Stomach (tissue), 9 donors: ENCODE results near the gene PSMA1. TPM values are rescaled to one million over a fixed set of nuclear protein-coding genes. Genes with fewer than 3 reads are reported as not detected.
A peak's percentile ranks its signal among the peaks of the same experiment; 100 is the strongest.

ENCODE experiments used
- DNase-seq, 2 donors: peaks; one replicate each; pipeline versions ENCODE4 v3.0.0 to v3.0.0-alpha.2; 2013 to 2019
- H3K27ac ChIP-seq, 5 donors: fragments of 200-600 bp in 4 of 5; sonication (generic) in 4 of 5; one replicate each; pipeline ENCODE4 v1.5.1; 2013 to 2019; ENCODE audit warnings: mild to moderate bottlenecking in 1 of 5, moderate library complexity in 1 of 5
- H3K27me3 ChIP-seq, 3 donors: fragments of 200-600 bp; sonication (generic); one replicate each; pipeline ENCODE4 v1.5.1; 2017 to 2019; ENCODE audit warnings: mixed run types in 1 of 3
- H3K36me3 ChIP-seq, 4 donors: fragments of 200-600 bp; sonication (generic); 1 replicate in 3 of 4; 2 replicates in 1 of 4; pipeline ENCODE4 v1.5.1; 2016 to 2019
- H3K4me1 ChIP-seq, 4 donors: fragments of 200-600 bp; sonication (generic); one replicate each; pipeline ENCODE4 v1.5.1; 2016 to 2019
- H3K4me3 ChIP-seq, 4 donors: fragments of 200-600 bp; sonication (generic) in 3 of 4; one replicate each; pipeline ENCODE4 v1.5.1; 2016 to 2019; ENCODE audit warnings: mild to moderate bottlenecking in 1 of 4
- H3K9me3 ChIP-seq, 4 donors: fragments of 200-600 bp; sonication (generic); one replicate each; pipeline ENCODE4 v1.5.1; 2016 to 2019
- CTCF ChIP-seq, 7 experiments: fragments of 450-650 bp in 4 of 7; fragments of 200-600 bp in 3 of 7; sonication (generic) in 3 of 7; IDR thresholded peaks; one replicate each; pipeline ENCODE4 v1.5.1; 2016 to 2019; ENCODE audit warnings: antibody characterized with exemption in 7 of 7, control low read depth in 2 of 7, mild to moderate bottlenecking in 1 of 7
- EP300 ChIP-seq: sonication (generic); formaldehyde crosslinking; IDR thresholded peaks from one replicate; pipeline ENCODE4 v1.6.1; 2017; ENCODE audit warnings: antibody characterized with exemption
- POLR2A ChIP-seq, 4 donors: fragments of 450-650 bp; IDR thresholded peaks; one replicate each; pipeline ENCODE4 v1.6.1; 2016; ENCODE audit warnings: antibody characterized with exemption in 4 of 4, control low read depth in 2 of 4, mild to moderate bottlenecking in 1 of 4, moderate library complexity in 1 of 4
- POLR2AphosphoS5 ChIP-seq, 3 donors: sonication (generic); formaldehyde crosslinking; IDR thresholded peaks; one replicate each; pipeline ENCODE4 v1.6.1; 2016; ENCODE audit warnings: antibody characterized with exemption in 3 of 3
- WGBS, 5 donors: extraction: QIAGEN DNeasy Blood & Tissue Kit in 3 of 5; methylation state at CpG; one replicate each; pipeline versions ENCODE4 v1.1.5 to v1.1.7; 2013 to 2018; 5-methylcytosine and 5-hydroxymethylcytosine counted together
- intact Hi-C: fragments of 100-400 bp; cut with DNase I; formaldehyde crosslinking; loops from one replicate; pipeline ENCODE4 v1.15.1; 2023; ENCODE audit warnings: low total_unique reads
- polyA plus RNA-seq, 3 donors: library from polyadenylated mRNA; stranded (reverse); fragments of 200-250 nt; gene quantifications; one replicate each; pipeline ENCODE4 v1.2.3, GENCODE V29; 2013
- total RNA-seq, 5 donors: library from RNA; depleted of rRNA; stranded (reverse); fragments of >200 nt; gene quantifications; one replicate each; pipeline versions ENCODE4 v1.1.0 to v1.2.3, GENCODE V29; 2014 to 2016
- donor health status: healthy with polysubstance abuse.
- donor health status: Bipolar disorder and iron deficiency.
- donor health status: healthy.

The PSMA1 gene
- total and polyA plus RNA-seq, 8 donors = 26.8 to 191 (median 114) TPM

- Histone ChIP-seq H3K36me3 (peaks cover 11 to 50% (median 48%) of the 10 kb centered on the region in 4 donors), H3K27ac (peak overlapping the region; percentile 89 to 94 (median 92)), H3K4me3 (peak overlapping the region; percentile 78 to 94 (median 84)), H3K9me3 (no peaks in the 10 kb centered on the region), H3K27me3 (no peaks in the 10 kb centered on the region), H3K4me1 (peaks cover 8 to 54% (median 36%) of the 10 kb centered on the region in 4 donors)
- intact Hi-C loops = no loop called here
- WGBS, 5 donors = 0 to 2% (median 0%) methylated on average over 13 to 19 of the region's 19 CpGs
- TF ChIP-seq CTCF (IDR thresholded peaks at IDR 0.05) (no peak), POLR2A (IDR thresholded peaks at IDR 0.05) (no peak), EP300 (no peak), POLR2AphosphoS5 (IDR thresholded peaks at IDR 0.05) (no peak)
- peak; percentile 42 to 79 for DNase-seq
Measured at GRCh38 chr11:14499178-14499559, 21.0 kb downstream of the PSMA1 start.

DNA sequence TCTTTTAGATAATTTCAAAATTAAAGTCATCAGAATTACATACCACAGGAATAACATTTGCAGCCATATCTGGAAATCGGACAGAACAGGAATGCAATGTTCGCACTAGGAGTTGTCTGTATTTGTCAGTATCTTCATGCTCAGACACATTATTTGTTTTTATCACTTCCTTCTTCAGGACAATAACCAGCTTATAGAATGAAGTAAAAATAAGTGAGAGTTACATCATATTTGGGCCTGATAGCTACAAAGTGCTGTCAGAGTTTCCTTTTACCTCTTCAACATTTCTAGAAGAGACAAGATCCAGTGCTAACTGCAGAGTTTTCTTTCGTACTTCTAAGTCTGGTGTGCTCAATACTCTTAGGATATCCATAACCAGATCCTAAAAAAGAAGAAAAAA is 39.5 kb downstream of the PSMA1 start:
- no peaks in the 10 kb centered on the region for H3K4me1 ChIP-seq
- H3K27ac ChIP-seq = no peak overlapping the region
- no peak overlapping the region for H3K4me3 ChIP-seq
- TF ChIP-seq POLR2AphosphoS5 (IDR thresholded peaks at IDR 0.05) (no peak), CTCF (IDR thresholded peaks at IDR 0.05) (no peak), POLR2A (IDR thresholded peaks at IDR 0.05) (no peak), EP300 (no peak)
- H3K9me3 ChIP-seq = no peaks in the 10 kb centered on the region
- H3K36me3 ChIP-seq = peaks cover 73 to 100% (median 100%) of the 10 kb centered on the region in 4 donors
- no peaks in the 10 kb centered on the region for H3K27me3 ChIP-seq
- 87 to 94% (median 91%) methylated on average over 3 of the region's 3 CpGs for WGBS, 5 donors
- DNase-seq = no peak
- intact Hi-C loops = no loop called here

GRCh38 chr11:14471127-14471526 is 49.1 kb downstream of the PSMA1 start:
- H3K4me1 ChIP-seq = peaks cover 0 to 24% (median 8%) of the 10 kb centered on the region in 4 donors
- intact Hi-C loops = no loop called here
- peaks cover 58 to 100% (median 99%) of the 10 kb centered on the region in 4 donors for H3K36me3 ChIP-seq
- peak overlapping the region in 1 of 5 donors; percentile 76 for H3K27ac ChIP-seq
- TF ChIP-seq POLR2A (IDR thresholded peaks at IDR 0.05) (no peak), CTCF (IDR thresholded peaks at IDR 0.05) (no peak), EP300 (no peak), POLR2AphosphoS5 (IDR thresholded peaks at IDR 0.05) (no peak)
- DNase-seq = no peak
- no peaks in the 10 kb centered on the region for H3K27me3 ChIP-seq
- 19 to 66% (median 36%) methylated on average over 1 of the region's 1 CpG for WGBS, 5 donors
- H3K9me3 ChIP-seq = no peaks in the 10 kb centered on the region
- no peak overlapping the region for H3K4me3 ChIP-seq

DNA sequence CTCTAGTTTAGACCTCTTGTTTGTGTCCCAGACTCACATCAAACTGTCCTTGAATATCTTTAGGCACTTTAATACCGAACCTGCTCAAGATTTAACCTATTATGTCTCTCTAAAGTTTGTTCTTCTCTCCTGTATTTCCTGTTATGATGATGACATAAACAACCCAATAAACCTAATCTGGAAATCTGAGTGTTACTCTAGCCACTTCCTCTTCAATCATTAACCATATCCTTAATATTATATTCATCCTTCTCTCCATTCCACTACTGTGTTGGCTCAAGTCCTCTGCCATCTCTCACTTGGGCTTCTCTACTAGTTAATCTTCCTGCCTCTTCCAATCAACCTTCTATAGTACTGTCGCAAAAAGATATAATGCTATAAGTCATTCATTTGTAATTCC is 56.6 kb downstream of the PSMA1 start:
- H3K27me3 ChIP-seq = no peaks in the 10 kb centered on the region
- no peak overlapping the region for H3K27ac ChIP-seq
- no peak overlapping the region for H3K4me3 ChIP-seq
- intact Hi-C loops = no loop called here
- WGBS, 5 donors = 77 to 91% (median 84%) methylated on average over 2 of the region's 2 CpGs
- no peak for DNase-seq
- H3K9me3 ChIP-seq = no peaks in the 10 kb centered on the region
- TF ChIP-seq EP300 (no peak), CTCF (IDR thresholded peaks at IDR 0.05) (no peak), POLR2A (IDR thresholded peaks at IDR 0.05) (no peak), POLR2AphosphoS5 (IDR thresholded peaks at IDR 0.05) (no peak)
- peaks cover 0 to 9% (median 0%) of the 10 kb centered on the region in 4 donors for H3K4me1 ChIP-seq
- H3K36me3 ChIP-seq = peaks cover 87 to 100% (median 100%) of the 10 kb centered on the region in 4 donors
